HepG2 (cell line): ENCODE results near the gene PTPN2. TPM values are rescaled to one million over a fixed set of nuclear protein-coding genes. Genes with fewer than 3 reads are reported as not detected.

Source experiments
- ATAC-seq: fragments of 200-7000 bp; cut with Tn5 transposase; 3 replicates; pipeline ENCODE4 v1.9.1; 2020; ENCODE audit warnings: mild to moderate bottlenecking, moderate library complexity
- BruUV-seq: library from RNA; stranded (reverse); fragments of 400-500 nt; replicated peaks from 2 replicates; lab custom pipeline; 2021; lab: Mats Ljungman, UMichigan
- CTCF ChIA-PET: fragments of 300-600 bp; formaldehyde crosslinking; extraction: SDS; loops from one replicate; lab custom pipeline; 2021; ENCODE audit warnings: low total read pairs, inconsistent platforms, low intra/inter-chr PET ratio; lab: Yijun Ruan, JAX
- POLR2A ChIA-PET: fragments of 350-600 bp; sonication (Branson Sonifier 250); formaldehyde crosslinking; loops from one replicate; lab custom pipeline; 2020; ENCODE audit warnings: antibody characterized with exemption, inconsistent platforms; lab: Yijun Ruan, JAX
- DNase-seq: peaks from one replicate; pipeline ENCODE4 v3.0.0-alpha.2; 2015; ENCODE audit warnings: low spot score
- FAIRE-seq: peaks from 3 replicates; lab custom pipeline; 2011; peaks lifted over from hg19 to GRCh38; lab: Jason Lieb, UNC
- H2AFZ ChIP-seq: one replicate; pipeline ENCODE4 v1.6.1; 2011; ENCODE audit warnings: low read length, inconsistent platforms
- H3K27ac ChIP-seq: fragments of 300-600 bp; 3 replicates; pipeline ENCODE4 v1.8.0; 2011; ENCODE audit warnings: mixed run types, mild to moderate bottlenecking, mixed read lengths, low read length, inconsistent platforms; ENCODE audit not compliant: insufficient read depth; ENCODE audit errors: extremely low read length
- H3K27me3 ChIP-seq, 2 experiments: fragments of 200-600 bp in 1 of 2; 2 replicates in 1 of 2; 3 replicates in 1 of 2; pipeline versions ENCODE4 v1.6.0 to v1.8.0; 2011; ENCODE audit warnings: low read length in 2 of 2, mild to moderate bottlenecking in 2 of 2, moderate library complexity in 2 of 2, inconsistent platforms in 1 of 2; ENCODE audit not compliant: insufficient read depth in 2 of 2, control insufficient read depth in 1 of 2
- H3K36me3 ChIP-seq, 2 experiments: fragments of 200-600 bp in 1 of 2; replicated peaks in 1 of 2; 2 replicates in 1 of 2; 3 replicates in 1 of 2; pipeline versions ENCODE4 v1.5.1 to v1.8.0; 2011; ENCODE audit warnings: low read length in 2 of 2, inconsistent platforms in 1 of 2; ENCODE audit not compliant: insufficient read depth in 2 of 2, control insufficient read depth in 1 of 2
- H3K4me1 ChIP-seq: 2 replicates; pipeline ENCODE4 v1.5.1; 2012; ENCODE audit warnings: low read length, inconsistent platforms; ENCODE audit not compliant: insufficient read depth
- H3K4me2 ChIP-seq: 2 replicates; pipeline ENCODE4 v1.6.0; 2011; ENCODE audit warnings: low read depth, low read length, inconsistent platforms
- H3K4me3 ChIP-seq, 3 experiments: fragments of 200-600 bp in 1 of 3; sonication (generic), shearing (Covaris generic) in 1 of 3; replicated peaks in 1 of 3; 2 replicates each; pipeline ENCODE4 v1.5.1; 2011 to 2016; ENCODE audit warnings: low read length in 3 of 3, inconsistent platforms in 2 of 3, low read depth in 2 of 3, mild to moderate bottlenecking in 2 of 3, control low read depth in 1 of 3, mixed read lengths in 1 of 3; ENCODE audit not compliant: insufficient read depth in 1 of 3
- H3K79me2 ChIP-seq: one replicate; pipeline ENCODE4 v1.6.1; 2011; ENCODE audit warnings: low read length, inconsistent platforms; ENCODE audit not compliant: insufficient read depth
- H3K9ac ChIP-seq: 2 replicates; pipeline ENCODE4 v1.6.0; 2011; ENCODE audit warnings: mild to moderate bottlenecking, low read depth, low read length, inconsistent platforms; ENCODE audit not compliant: insufficient read depth
- H3K9me3 ChIP-seq: 2 replicates; pipeline ENCODE4 v1.5.1; 2012; ENCODE audit warnings: mild to moderate bottlenecking, low read length
- H4K20me1 ChIP-seq: 2 replicates; pipeline ENCODE4 v1.6.0; 2011; ENCODE audit warnings: inconsistent platforms, mild to moderate bottlenecking, low read length, moderate library complexity; ENCODE audit not compliant: insufficient read depth
- ELF4 ChIP-seq: sonication (generic); formaldehyde crosslinking; IDR thresholded peaks from 2 replicates; pipeline ENCODE4 v1.5.0; 2020; ENCODE audit warnings: missing genetic modification reagents, mild to moderate bottlenecking, moderate library complexity, borderline replicate concordance
- MYNN ChIP-seq: sonication (generic); formaldehyde crosslinking; IDR thresholded peaks from 2 replicates; pipeline ENCODE4 v1.4.0; 2020; ENCODE audit warnings: mild to moderate bottlenecking, low read depth, missing genetic modification reagents
- NONO ChIP-seq, 2 experiments: fragments of 450-650 bp in 1 of 2; sonication (generic) in 1 of 2; formaldehyde crosslinking in 1 of 2; IDR thresholded peaks in 1 of 2; conservative IDR thresholded peaks in 1 of 2; 2 replicates each; pipeline versions ENCODE4 v1.6.1 to v1.8.0; 2017 to 2022; ENCODE audit warnings: mild to moderate bottlenecking in 1 of 2, missing genetic modification reagents in 1 of 2, moderate library complexity in 1 of 2
- POLR2A ChIP-seq, 2 experiments: IDR thresholded peaks; 2 replicates each; pipeline ENCODE4 v1.6.1; 2011; ENCODE audit warnings: low read depth in 2 of 2, low read length in 2 of 2, mild to moderate bottlenecking in 1 of 2, moderate library complexity in 1 of 2; ENCODE audit not compliant: insufficient read depth in 1 of 2
- WIZ ChIP-seq: sonication (generic); formaldehyde crosslinking; IDR thresholded peaks from 2 replicates; pipeline ENCODE4 v1.5.1; 2020; ENCODE audit warnings: mild to moderate bottlenecking, missing genetic modification reagents
- ZNF720 ChIP-seq: sonication (generic); formaldehyde crosslinking; IDR thresholded peaks from 2 replicates; pipeline ENCODE4 v1.4.0; 2020; ENCODE audit warnings: missing genetic modification reagents
- WGBS: methylation state at CpG from one replicate; pipeline ENCODE4 v1.1.6; 2017; ENCODE audit warnings: low lambda C conversion rate; 5-methylcytosine and 5-hydroxymethylcytosine counted together
- in situ Hi-C: cut with HindIII; loops from 2 replicates; pipeline ENCODE4 v1.10.0; 2017; ENCODE audit warnings: low pct_unique_long_range_greater_than_20kb; ENCODE audit not compliant: extremely low pct_ligation_motif_present
- intact Hi-C: fragments of 100-400 bp; cut with micrococcal nuclease; formaldehyde crosslinking; loops from one replicate; pipeline ENCODE4 v1.10.0; 2022; ENCODE audit not compliant: unreplicated experiment
- polyA plus RNA-seq, 8 experiments: library from polyadenylated mRNA; depleted of rRNA in 3 of 8; stranded (reverse) in 7 of 8; unstranded in 1 of 8; fragments of >200 nt; fragmentation: Illumina TruSeq in 4 of 8; extraction: Trizol in 4 of 8; gene quantifications; 2 replicates each; pipeline versions ENCODE4 v1.2.1 to v1.2.3, GENCODE V29; 2011 to 2016; ENCODE audit warnings: low read depth in 4 of 8, missing spikeins in 1 of 8, mixed read lengths in 1 of 8; ENCODE audit not compliant: insufficient read depth in 1 of 8
- total RNA-seq, 5 experiments: library from RNA; depleted of rRNA; stranded (reverse); fragments of >200 nt; fragmentation: Illumina TruSeq; extraction: Trizol; gene quantifications; 2 replicates each; pipeline ENCODE4 v1.2.3, GENCODE V29; 2016; ENCODE audit warnings: low read depth in 1 of 5
- TF ChIP-seq, protein P1 (sequence below): sonication (generic); formaldehyde crosslinking; IDR thresholded peaks from 2 replicates; pipeline ENCODE4 v1.5.1; 2020; ENCODE audit warnings: missing genetic modification reagents, mild to moderate bottlenecking, borderline replicate concordance

PTPN2 gene
- total and polyA plus RNA-seq, 2 of the 13 experiments (the other 11 are each of a cell fraction or from before 2014, with no cell fraction given) = 24.9 to 41.5 TPM

GRCh38 chr18:12851716-12852115 is 32.3 kb downstream of the PTPN2 start:
- in situ Hi-C loops (no loop called here), intact Hi-C loops (no loop called here)
- Histone ChIP-seq H3K4me3 (no peak overlapping the region), H3K4me1 (peaks cover 15% of the 10 kb centered on the region), H3K36me3 (peaks cover 8 to 23% of the 10 kb centered on the region in 2 experiments; a peak in 3 of 5 replicates), H3K9me3 (no peaks in the 10 kb centered on the region), H4K20me1 (no peaks in the 10 kb centered on the region), H3K27me3 (no peaks in the 10 kb centered on the region), H2AFZ (no peak overlapping the region), H3K27ac (no peak overlapping the region), H3K9ac (no peak overlapping the region), H3K79me2 (peaks cover 29% of the 10 kb centered on the region), H3K4me2 (no peak overlapping the region)
- WGBS = 86% methylated on average over 3 of the region's 3 CpGs
- DNase-seq (no peak), FAIRE-seq (no peak), ATAC-seq (no peak)
- POLR2A ChIA-PET = no interaction called here
- no TSS peak for BruUV-seq
- TF ChIP-seq MYNN (CRISPR knock-in tag) = no peak
- CTCF ChIA-PET = no interaction called here

GRCh38 chr18:12849548-12849947 is 34.5 kb downstream of the PTPN2 start:
- ATAC-seq (no peak), FAIRE-seq (no peak), DNase-seq (no peak)
- WGBS = 100% methylated on average over 2 of the region's 2 CpGs
- H4K20me1 ChIP-seq = no peaks in the 10 kb centered on the region
- CTCF ChIA-PET = no interaction called here
- no peaks in the 10 kb centered on the region for H3K4me1 ChIP-seq
- no peak overlapping the region for H3K9ac ChIP-seq
- no peak overlapping the region for H2AFZ ChIP-seq
- no peaks in the 10 kb centered on the region for H3K9me3 ChIP-seq
- H3K4me3 ChIP-seq = no peak overlapping the region
- no peak overlapping the region for H3K4me2 ChIP-seq
- H3K79me2 ChIP-seq = peaks cover 27% of the 10 kb centered on the region
- in situ Hi-C loops (no loop called here), intact Hi-C loops (no loop called here)
- no peaks in the 10 kb centered on the region for H3K27me3 ChIP-seq
- no TSS peak for BruUV-seq
- H3K27ac ChIP-seq = no peak overlapping the region
- POLR2A ChIA-PET = no interaction called here
- TF ChIP-seq ELF4 (CRISPR knock-in tag) (no peak), WIZ (no peak), POLR2A (IDR thresholded peaks at IDR 0.05; ENCODE audit: insufficient read depth in 1 of 2, low read depth in 2 of 2, low read length in 2 of 2) (no peak), ZNF720 (CRISPR knock-in tag) (no peak), NONO (IDR thresholded peaks at IDR 0.05) (no peak), NONO (CRISPR knock-in tag; conservative IDR thresholded peaks at IDR 0.05) (no peak)
- TF ChIP-seq, protein P1, sequence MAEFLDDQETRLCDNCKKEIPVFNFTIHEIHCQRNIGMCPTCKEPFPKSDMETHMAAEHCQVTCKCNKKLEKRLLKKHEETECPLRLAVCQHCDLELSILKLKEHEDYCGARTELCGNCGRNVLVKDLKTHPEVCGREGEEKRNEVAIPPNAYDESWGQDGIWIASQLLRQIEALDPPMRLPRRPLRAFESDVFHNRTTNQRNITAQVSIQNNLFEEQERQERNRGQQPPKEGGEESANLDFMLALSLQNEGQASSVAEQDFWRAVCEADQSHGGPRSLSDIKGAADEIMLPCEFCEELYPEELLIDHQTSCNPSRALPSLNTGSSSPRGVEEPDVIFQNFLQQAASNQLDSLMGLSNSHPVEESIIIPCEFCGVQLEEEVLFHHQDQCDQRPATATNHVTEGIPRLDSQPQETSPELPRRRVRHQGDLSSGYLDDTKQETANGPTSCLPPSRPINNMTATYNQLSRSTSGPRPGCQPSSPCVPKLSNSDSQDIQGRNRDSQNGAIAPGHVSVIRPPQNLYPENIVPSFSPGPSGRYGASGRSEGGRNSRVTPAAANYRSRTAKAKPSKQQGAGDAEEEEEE (CRISPR knock-in tag) = no peak
- peaks cover 4 to 8% of the 10 kb centered on the region in 2 experiments; a peak in 2 of 5 replicates for H3K36me3 ChIP-seq
